ENCODE data around the gene KRT6C. TPM values are rescaled to one million over a fixed set of nuclear protein-coding genes. Genes with fewer than 3 reads are reported as not detected.
"Not testable (repeated sequence)": the region's sequence is repeated elsewhere in the genome, so short reads cannot be mapped to it uniquely, and the experiment has no call there.

KRT6C gene
- total RNA-seq, 4 donors from 2014 or later = not detected

- no peak overlapping the region for H3K4me3 ChIP-seq
- no peak overlapping the region for H3K27ac ChIP-seq
- H3K4me1 ChIP-seq = no peaks in the 10 kb centered on the region
- in situ Hi-C loops (cut with MboI; ENCODE audit: low sequenced_read_pairs in 4 of 4) = no loop called here
- DNase-seq (no peak), ATAC-seq (no peak)
- intact Hi-C loops (cut with DNase I; ENCODE audit: low total_unique reads) = no loop called here
- no peaks in the 10 kb centered on the region for H3K9me3 ChIP-seq
- no peaks in the 10 kb centered on the region for H3K36me3 ChIP-seq
- H3K27me3 ChIP-seq = no peaks in the 10 kb centered on the region
- TF ChIP-seq CTCF (IDR thresholded peaks at IDR 0.05 in 4 of 5, conservative IDR thresholded peaks at IDR 0.05 in 1 of 5) (no peak), POLR2A (IDR thresholded peaks at IDR 0.05) (no peak)
These were observed 25.4 kb downstream of the KRT6C start for GRCh38 chr12:52448228-52448627.

- H3K27me3 ChIP-seq; in situ Hi-C loops (cut with MboI; ENCODE audit: low sequenced_read_pairs in 4 of 4): not testable (repeated sequence)
These were observed 26.4 kb downstream of the KRT6C start for GRCh38 chr12:52447196-52447595.

GRCh38 chr12:52446367-52447045 lies 27.1 kb downstream of the KRT6C start:
- Histone ChIP-seq H3K4me3 (no peak overlapping the region), H3K27ac (no peak overlapping the region), H3K9me3 (no peaks in the 10 kb centered on the region), H3K27me3 (peaks cover 0 to 5% (median 0%) of the 10 kb centered on the region in 3 donors), H3K36me3 (no peaks in the 10 kb centered on the region), H3K4me1 (no peaks in the 10 kb centered on the region)
- intact Hi-C loops (cut with DNase I; ENCODE audit: low total_unique reads) (no loop called here), in situ Hi-C loops (cut with MboI; ENCODE audit: low sequenced_read_pairs in 4 of 4) (no loop called here)
- no peak for DNase-seq
- no peak for ATAC-seq
- TF ChIP-seq CTCF (IDR thresholded peaks at IDR 0.05 in 4 of 5, conservative IDR thresholded peaks at IDR 0.05 in 1 of 5) = no peak
- TF ChIP-seq POLR2A (IDR thresholded peaks at IDR 0.05) = no peak

More at GRCh38 chr12:52447196-52447595, 26.4 kb downstream of the KRT6C start:
- intact Hi-C loops (cut with DNase I; ENCODE audit: low total_unique reads); H3K9me3 ChIP-seq; H3K4me1 ChIP-seq; H3K27ac ChIP-seq; ATAC-seq; DNase-seq; H3K36me3 ChIP-seq; H3K4me3 ChIP-seq: not testable (repeated sequence)

GRCh38 chr12:52445876-52446275 lies 27.7 kb downstream of the KRT6C start:
- intact Hi-C loops (cut with DNase I; ENCODE audit: low total_unique reads) = no loop called here
- H3K4me1 ChIP-seq = no peaks in the 10 kb centered on the region
- DNase-seq (no peak), ATAC-seq (no peak)
- in situ Hi-C loops (cut with MboI; ENCODE audit: low sequenced_read_pairs in 4 of 4) = no loop called here
- TF ChIP-seq POLR2A (IDR thresholded peaks at IDR 0.05) (no peak), CTCF (IDR thresholded peaks at IDR 0.05 in 4 of 5, conservative IDR thresholded peaks at IDR 0.05 in 1 of 5) (no peak)
- no peaks in the 10 kb centered on the region for H3K9me3 ChIP-seq
- H3K36me3 ChIP-seq = no peaks in the 10 kb centered on the region
- H3K4me3 ChIP-seq = no peak overlapping the region
- H3K27ac ChIP-seq = no peak overlapping the region
- peaks cover 0 to 5% (median 0%) of the 10 kb centered on the region in 3 donors for H3K27me3 ChIP-seq

- Histone ChIP-seq H3K4me1 (no peaks in the 10 kb centered on the region), H3K27ac (no peak overlapping the region), H3K36me3 (no peaks in the 10 kb centered on the region), H3K27me3 (peaks cover 0 to 5% (median 0%) of the 10 kb centered on the region in 3 donors), H3K9me3 (no peaks in the 10 kb centered on the region), H3K4me3 (no peak overlapping the region)
- intact Hi-C loops (cut with DNase I; ENCODE audit: low total_unique reads) (no loop called here), in situ Hi-C loops (cut with MboI; ENCODE audit: low sequenced_read_pairs in 4 of 4) (no loop called here)
- ATAC-seq (no peak), DNase-seq (no peak)
- TF ChIP-seq CTCF (IDR thresholded peaks at IDR 0.05 in 4 of 5, conservative IDR thresholded peaks at IDR 0.05 in 1 of 5) (no peak), POLR2A (IDR thresholded peaks at IDR 0.05) (no peak)
These were observed 28.7 kb downstream of the KRT6C start for GRCh38 chr12:52444647-52445595.

Measured in gastrocnemius medialis (tissue), 4 donors.